GM19351 (cell line): ENCODE measurements around the gene CFAP92.
"Not testable (repeated sequence)": the region's sequence is repeated elsewhere in the genome, so short reads cannot be mapped to it uniquely, and the experiment has no call there.

ENCODE experiments used
- ATAC-seq: cut with Tn5 transposase; IDR thresholded peaks from one replicate; pipeline ENCODE4 v1.9.1; 2021; ENCODE audit warnings: mild to moderate bottlenecking, moderate library complexity; ENCODE audit not compliant: unreplicated experiment

Gene CFAP92

DNA sequence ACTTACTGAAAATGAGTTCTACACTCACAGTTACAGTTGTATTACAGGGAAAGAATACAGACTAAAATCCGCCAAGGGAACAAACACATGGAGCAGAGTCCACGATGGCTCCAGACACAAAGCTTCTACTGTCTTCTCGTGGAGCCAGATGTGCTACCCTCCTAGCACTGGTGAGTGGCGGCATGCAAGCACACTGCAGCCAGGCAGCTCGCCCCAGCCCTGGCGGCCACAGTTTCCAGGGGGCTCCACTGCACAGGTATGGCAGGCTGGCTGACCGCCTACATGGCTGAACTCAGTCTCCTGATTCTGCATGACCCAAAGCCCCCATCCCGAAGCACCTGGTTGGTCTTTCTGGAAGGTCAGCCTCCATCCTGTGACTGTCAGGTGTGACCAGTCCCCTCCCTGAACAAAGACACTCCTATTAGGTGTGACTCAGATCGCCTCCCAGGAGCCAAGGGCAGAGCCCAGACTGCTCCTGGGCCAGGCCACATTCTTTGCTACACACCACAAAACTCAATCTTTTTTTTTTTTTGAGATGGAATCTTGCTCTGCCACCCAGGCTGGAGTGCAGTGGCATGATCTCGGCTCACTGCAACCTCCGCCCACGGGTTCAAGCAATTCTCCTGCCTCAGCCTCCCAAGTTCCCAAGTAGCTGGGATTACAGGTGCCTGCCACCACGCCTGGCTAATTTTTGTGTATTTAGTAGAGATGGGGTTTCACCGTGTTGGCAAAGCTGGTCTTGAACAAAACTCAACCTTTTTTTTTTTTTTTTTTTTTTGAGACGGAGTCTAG is 51.5 kb downstream of the CFAP92 start:
- no peak for ATAC-seq

GRCh38 chr3:128940252-128940651 is 53.6 kb downstream of the CFAP92 start:
- ATAC-seq: no peak

DNA sequence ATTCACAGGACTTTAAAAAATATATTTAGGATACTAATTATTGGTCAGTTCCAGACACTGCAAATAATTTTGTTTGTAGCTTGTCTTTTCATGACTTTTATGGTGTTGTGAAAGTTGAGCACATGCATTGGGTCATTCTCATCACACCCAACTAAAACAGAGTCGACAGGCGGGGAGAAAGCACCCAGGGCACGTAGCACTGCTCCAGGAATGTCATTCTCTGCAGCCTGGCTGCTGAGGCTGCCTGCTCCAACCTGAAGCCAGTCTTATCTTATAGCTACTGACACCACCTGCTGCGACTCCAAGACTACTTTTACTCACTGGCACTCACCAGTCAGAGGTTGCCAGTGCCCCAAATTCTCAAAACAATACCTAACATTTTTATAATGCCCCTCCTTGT is 57.5 kb downstream of the CFAP92 start:
- ATAC-seq: no peak

DNA sequence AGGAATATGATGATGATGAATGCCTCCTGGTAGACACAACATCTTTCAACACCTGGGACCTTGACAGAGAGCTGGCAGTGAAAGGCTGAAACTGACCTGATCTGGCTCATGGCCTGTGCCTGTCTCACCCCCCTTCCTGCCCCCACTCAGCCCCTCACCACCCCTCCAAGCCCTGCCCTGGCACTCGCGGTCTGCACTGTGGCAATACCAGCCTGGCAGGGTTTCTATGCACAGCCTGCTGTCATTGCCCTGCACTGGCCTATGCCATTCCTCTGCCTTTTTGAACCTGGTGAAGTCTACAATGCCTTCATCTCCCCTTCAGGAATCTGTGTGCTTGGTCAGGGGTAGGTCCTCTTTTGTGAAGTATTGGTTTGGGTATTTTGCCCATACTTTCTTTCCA is 58.0 kb downstream of the CFAP92 start:
- ATAC-seq: no peak

DNA sequence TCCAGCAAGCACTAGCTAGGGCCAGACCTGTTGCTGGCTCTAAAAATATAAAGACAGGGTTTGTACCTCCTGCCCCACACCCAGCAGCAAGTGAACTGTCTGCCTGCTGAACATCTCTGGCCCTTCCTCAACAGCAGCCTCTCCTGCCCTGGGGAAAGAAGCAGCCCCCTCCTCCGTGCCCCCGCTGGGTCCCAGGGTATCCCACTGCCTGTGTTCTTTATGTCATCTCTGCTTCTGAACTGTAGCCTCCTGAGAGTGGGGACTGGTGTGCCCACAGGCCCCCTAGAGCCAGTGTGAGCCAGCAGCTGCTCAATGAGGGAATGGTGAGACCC is 60.0 kb downstream of the CFAP92 start:
- no peak for ATAC-seq

- ATAC-seq: no peak
Observed at GRCh38 chr3:128933213-128933921, 60.5 kb downstream of the CFAP92 start.

DNA sequence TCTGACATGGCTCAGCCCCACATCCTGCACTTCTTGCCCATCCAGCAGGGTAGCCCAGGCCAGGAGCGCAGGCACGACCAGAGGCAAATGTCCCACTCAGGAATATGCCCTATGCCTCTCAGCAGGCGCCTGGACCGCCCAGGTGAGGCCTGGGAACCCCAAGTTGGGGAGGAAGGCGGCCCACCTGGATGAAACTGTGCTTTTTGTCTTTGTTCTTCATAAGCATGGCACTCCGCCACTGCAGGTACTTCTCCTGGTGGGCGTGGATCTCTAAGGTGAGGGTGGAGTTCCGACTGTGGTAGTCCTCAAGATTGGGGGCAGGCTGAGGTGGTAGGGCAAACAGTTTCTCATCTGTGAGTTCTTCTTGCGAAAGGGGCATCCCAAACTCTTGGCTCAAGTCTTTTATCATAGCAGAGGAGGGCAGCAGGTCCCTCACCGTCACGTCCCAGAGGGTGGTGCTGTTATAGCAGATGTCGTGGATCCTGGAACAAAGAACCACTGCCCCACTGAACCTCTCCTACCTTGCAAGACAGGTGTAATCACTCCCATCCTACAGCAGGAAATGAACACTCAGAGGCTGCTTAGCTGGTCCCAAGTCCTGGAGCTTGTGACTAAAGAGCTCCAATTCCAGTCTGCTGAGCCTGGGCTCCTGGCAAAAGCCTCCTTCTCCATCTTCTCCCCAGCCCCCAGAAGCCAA is 61.2 kb downstream of the CFAP92 start:
- no peak for ATAC-seq

DNA sequence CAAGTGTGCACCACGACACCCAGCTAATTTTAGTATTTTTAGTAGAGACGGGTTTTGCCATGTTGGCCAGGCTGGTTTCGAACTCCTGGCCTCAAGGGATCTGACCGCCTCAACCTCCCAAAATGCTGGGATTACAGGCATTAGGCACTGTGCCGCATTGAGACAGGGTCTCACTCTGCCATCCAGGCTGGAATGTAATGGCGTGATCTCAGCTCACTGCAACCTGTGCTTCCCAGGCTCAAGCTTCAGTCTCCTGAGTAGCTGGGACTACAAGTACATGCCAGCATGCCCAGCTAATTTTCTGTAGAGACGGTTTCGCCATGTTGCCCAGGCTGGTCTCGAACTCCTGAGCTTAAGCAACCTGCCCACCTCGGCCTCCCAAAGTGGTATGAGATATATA is 62.8 kb downstream of the CFAP92 start:
- no peak for ATAC-seq

GRCh38 chr3:128929364-128929763 is 64.5 kb downstream of the CFAP92 start:
- no peak for ATAC-seq

DNA sequence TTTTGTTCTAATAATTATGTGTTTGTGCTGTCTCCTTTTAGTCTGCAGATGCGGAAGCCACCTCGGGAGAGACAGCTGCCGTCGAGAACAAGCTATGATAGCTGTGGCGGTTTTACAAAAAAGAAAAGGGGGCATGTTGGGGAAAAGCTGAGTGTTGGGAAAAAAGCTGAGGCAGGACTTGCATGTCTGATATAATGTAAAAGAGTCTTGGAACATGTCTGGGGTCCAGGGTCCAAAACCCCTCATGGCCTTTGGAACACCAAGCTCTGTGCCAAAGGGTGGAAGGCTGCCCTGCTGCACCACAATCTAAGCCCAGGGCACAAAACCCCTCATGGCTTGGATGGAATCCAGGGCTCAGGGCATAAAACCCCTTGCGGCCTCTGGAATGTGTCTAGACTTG is 69.9 kb downstream of the CFAP92 start:
- not testable (repeated sequence) for ATAC-seq

DNA sequence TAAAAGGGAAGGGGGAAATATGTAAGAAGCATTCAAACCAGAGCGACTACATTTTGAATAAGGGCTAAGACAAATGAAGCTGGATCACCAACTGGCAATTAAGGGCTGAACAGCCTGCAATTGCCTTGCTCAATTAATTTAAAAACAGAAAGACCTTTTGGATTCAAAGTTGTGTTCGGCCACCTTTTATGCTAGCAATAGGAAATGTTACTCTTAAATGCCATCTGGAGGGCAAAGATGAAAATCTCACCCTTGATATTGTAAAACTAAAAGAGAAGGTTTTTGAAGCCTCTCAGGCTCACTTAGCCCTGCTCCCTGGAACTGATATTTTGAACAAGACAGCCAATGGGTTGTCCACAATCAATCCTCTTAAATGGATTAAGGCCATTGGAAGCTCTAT is 70.3 kb downstream of the CFAP92 start:
- ATAC-seq: no peak

DNA sequence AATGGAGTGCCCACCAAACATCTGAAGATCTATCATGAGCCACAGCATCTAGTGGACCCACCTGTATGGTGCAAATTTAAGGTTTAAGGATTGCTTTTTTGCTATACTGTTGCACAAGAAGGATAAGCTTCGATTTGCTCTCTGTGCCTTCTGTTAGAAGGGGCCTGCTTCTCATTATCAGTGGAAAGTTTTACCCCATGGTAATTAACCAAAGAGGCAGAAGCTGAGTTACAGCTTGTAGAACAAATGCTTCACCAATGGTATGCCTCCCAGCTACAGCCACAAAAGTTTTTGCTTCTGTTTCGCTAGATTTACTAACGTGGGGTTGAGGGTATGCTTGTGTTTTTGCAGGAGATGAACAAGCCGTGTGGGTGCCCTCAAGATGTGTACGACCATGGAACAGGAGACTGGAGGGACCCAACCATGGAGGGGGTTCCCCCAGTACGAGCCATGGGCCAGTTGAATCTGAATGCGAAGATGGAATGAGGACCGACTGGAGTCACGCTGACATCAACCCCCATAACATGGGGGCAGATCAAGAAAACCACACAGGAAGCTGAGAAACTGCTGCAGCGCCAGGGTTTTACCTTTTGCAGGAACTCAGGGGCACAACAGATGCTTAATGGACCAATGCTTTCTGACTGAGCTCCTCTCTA is 70.9 kb downstream of the CFAP92 start:
- ATAC-seq: no peak

GRCh38 chr3:128919988-128920387 is 73.9 kb downstream of the CFAP92 start:
- ATAC-seq: no peak

DNA sequence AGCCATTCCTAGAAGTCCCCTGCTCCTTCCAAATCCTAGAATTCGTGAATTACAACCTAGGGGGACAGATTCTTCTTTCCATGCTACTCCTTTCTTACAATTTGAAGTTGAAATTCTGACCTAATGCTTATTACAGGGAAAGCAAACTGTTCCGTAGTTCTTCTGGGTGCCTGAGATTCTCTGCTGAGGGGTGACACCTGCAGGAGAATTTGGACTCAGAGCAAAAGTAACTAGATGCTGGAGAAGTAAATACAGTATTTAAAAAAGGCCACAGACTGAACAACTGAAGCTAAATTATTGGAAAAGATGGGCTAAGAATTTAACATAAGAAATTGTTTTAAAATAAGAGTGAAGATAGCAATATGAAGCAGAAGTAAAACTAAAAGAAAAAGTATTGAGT is 76.6 kb downstream of the CFAP92 start:
- no peak for ATAC-seq

- ATAC-seq: no peak
Observed at GRCh38 chr3:128914966-128915645, 78.8 kb downstream of the CFAP92 start.

DNA sequence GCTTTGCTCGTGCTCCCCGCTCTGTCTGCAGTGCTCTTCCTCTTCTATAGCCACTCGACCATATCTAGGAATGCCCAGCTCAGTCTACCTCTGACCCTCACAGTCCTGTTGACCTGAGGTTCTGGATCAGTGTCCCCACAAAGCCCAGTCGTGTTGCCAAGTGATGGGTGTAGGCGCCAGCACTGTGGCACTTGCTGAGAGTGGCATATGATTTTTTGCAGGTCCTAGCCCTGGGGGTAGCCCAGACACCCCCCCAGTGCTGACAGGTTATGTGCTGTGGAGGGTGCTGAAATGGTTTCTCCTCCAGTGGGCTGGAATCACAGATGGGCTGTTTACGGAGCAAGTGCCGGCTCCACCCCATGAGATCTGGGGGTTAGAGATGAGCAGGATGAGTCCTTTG is 82.0 kb downstream of the CFAP92 start:
- no peak for ATAC-seq

GRCh38 chr3:128910006-128910405 is 83.9 kb downstream of the CFAP92 start:
- no peak for ATAC-seq

GRCh38 chr3:128908951-128909350 is 84.9 kb downstream of the CFAP92 start:
- no peak for ATAC-seq

GRCh38 chr3:128907706-128908445 is 86.0 kb downstream of the CFAP92 start:
- ATAC-seq: no peak

- ATAC-seq: no peak
Observed at GRCh38 chr3:128906804-128907525, 86.9 kb downstream of the CFAP92 start.
